Cortex of kidney (tissue), 1 donor: ENCODE results near the gene UBE2Z.
"Not testable (repeated sequence)": the region's sequence is repeated elsewhere in the genome, so short reads cannot be mapped to it uniquely, and the experiment has no call there.

Experiments used
- DNase-seq: peaks from one replicate; lab custom pipeline; 2025; lab: John Stamatoyannopoulos, UW

Gene UBE2Z

DNA sequence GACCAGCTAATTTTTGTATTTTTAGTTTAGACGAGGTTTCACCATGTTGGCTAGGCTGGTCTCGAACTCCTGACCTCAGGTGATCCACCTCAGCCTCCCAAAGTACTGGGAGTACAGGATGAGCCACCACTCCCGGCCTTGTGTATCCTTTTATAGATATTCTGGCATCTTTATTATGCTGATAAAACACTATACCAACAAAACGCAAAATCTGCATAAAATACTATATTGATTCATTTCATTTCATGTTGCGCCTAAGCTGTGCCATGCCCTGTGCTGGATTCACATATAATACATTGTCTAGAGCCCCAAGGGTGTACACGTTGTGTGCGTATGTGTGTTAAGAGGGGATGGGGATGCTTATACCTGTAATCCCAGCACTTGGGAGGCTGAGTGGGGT lies 3.8 kb upstream of the UBE2Z start:
- DNase-seq = no peak

DNA sequence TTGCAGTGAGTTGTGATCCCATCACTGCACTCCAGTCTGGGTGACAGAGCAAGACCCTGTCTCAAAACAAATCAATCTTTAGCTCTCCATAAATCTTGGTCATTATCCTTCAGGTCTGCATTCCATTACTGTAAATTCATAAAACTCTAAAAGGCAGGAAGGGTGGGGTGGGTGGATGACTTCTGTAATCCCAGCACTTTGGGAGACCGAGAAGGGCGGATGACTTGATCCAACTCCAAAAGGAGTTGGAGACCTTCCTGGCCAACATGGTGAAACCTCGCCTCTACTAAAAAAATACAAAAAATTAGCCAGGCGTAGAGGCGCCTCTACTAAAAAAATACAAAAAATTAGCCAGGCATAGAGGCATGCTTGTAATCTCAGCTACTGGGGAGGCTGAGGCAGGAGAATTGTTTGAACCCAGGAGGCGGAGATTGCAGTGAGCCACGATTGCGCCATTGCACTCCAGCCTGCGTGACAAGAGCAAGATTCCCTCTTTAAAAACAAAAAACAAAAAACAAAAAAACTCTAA lies 2.2 kb upstream of the UBE2Z start:
- DNase-seq = no peak

DNA sequence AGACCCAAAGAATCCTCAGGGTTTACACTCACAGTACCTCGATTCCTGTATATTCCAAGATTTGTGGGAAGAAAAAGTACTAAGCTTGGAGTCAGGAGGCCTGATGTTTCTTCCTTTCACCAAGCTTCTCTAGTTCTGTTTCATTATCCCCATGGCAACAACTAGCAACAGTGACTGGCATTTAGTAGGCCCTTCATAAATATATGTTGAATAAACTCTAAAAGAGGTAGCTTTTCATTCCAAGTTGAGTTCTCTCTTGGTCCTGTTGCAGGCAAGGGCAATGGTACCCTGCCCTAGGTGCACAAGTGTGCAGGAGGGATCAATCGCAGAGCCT lies 527 bp upstream of the UBE2Z start:
- no peak for DNase-seq

GRCh38 chr17:48908853-48909394 lies 717 bp downstream of the UBE2Z start:
- no peak for DNase-seq

- DNase-seq = no peak
Measured at GRCh38 chr17:48909783-48910182, 1.6 kb downstream of the UBE2Z start.

- no peak for DNase-seq
Measured at GRCh38 chr17:48910370-48910769, 2.2 kb downstream of the UBE2Z start.

DNA sequence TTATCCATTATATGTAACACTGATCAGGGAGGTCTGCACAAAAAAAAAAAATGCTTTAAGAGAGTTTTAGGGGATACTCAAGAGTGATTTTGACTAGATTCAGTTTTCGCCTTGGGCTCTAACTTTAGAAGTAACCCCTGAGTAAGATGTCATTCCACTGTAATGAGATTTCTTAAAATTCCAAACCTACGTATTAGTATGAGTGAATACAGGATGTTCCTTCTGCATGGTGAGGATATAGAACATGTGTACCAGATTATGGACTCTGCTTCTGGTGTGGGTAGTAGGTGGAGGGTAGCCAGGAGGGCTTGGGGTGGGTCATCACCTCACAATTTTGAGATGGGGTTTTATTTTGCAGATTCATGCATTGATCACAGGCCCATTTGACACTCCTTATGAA lies 4.3 kb downstream of the UBE2Z start:
- no peak for DNase-seq

DNA sequence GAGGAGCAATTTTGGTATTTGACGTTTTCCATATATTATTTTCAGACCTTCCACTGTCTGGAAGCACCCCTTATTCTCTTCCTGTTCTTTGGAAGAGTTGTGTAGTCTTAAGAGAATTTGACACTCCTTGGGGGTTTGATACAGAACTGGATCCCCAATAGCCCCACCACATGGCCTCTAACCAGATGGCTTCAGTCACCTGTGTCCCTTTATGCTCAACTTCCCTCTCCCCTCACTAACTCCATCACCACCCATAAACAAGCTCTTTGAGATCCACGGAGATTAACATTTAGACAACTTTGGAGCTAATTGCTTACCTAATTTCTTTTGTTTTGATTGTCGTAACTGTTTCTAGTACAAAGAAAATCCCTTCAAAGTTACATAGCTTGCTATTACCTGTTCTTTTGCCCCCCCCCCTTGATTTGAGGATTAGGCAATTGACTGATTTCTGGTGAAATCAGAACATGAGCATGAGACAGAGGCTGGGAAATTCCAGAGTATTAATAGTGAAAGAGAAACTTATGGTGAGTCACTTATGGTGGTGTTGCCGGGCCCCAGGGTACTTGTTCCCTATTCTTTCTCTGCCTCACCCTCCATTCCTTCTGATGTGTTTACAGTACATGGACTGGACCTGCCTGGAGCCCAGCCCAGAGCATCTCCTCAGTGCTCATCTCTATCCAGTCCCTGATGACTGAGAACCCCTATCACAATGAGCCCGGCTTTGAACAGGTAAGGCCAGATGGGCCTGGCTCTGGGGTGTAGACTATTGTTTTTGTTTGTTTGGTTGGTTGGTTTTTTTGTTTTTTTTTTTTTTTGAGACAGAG lies 7.5 kb downstream of the UBE2Z start:
- no peak for DNase-seq

DNA sequence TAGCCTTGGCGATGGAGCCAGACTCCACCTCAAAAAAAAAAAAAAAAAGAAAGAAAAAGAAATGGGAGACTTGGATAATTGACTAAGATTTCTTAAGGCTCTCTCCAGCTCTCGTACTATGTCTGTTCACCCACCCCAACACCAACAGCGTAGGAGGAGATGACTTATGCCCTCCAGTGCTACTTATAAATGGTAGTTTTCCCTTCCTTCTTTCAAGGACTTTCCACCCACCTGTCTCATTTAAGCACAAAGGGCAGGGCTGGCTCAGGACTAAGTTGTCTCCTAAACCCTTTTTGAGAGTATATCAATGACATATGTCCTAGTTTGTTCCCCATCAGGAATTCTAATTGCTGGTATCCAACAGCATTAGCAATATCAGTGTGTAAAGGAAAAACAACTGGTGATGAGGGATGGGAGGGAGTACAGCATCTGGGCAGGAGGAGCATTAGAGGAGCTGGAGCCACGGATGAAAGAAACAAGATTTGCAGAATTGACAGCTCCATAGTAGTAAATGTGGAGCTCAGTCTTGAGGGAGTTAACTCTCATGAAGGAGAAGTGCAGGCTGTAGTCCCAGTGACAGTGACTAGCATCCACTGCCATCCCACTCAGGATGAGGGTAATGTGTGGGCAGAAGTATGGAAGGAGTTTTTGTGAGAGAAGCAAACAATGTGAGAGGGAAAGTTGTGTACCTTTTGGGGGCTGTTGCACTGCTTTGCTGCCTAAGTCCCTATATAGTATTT lies 17.2 kb downstream of the UBE2Z start:
- DNase-seq = no peak

DNA sequence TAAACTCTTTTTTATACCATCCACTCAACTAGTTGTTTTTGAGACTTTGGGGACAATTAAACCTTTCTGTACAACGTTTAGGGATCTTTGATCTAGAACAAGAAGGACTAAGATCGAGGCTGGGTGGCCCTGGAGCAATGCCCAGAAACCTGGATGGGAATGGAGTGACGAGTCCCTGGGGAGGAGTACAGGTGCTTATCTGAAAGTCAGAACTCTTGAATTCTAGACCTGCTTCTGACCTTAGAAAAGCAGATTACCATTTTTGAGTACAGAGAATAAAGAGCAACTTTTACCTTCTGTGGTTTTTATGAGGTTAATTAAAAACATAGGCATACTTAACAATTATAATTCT lies 17.8 kb downstream of the UBE2Z start:
- no peak for DNase-seq

DNA sequence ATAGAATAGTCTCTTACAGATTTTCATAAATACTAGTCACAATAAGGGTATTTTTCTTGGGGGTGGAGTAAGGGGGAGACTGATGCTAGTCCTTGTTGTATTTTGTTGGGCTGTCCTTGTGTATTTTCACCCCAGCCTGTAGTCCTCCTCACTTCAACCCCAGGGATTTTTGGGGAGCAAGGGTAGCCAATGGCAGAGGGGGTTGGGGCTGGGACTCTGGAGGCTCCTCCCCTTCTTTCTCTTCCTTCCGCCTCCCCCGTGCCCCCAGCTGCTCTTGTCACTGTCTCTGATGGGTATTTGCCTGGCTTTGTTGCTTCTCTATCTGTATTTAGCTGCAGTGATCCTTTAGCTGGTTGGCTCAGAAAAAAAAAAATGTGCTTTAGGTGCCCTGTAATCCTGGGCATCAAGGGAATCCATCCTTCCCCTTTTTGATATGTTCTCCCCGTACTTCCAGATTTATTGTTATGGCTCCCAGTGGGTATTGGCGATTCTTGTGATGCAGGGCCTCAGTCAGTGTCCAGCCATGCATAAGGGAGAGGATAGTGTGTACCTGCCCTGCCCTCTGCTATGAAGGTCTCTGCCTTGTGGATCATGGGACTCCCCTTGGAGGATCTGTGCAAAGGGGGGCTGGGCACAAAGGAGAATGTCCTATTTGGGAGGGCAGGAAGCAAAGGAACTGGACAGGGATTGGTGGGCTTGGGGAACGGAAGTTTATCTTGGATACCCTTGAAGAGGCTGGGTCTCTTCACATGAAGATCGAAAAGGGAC lies 20.0 kb downstream of the UBE2Z start:
- DNase-seq = no peak

- DNase-seq = no peak
Measured at GRCh38 chr17:48928876-48929811, 20.9 kb downstream of the UBE2Z start.

GRCh38 chr17:48929812-48930165 lies 21.6 kb downstream of the UBE2Z start:
- no peak for DNase-seq

GRCh38 chr17:48930435-48930873 lies 22.2 kb downstream of the UBE2Z start:
- DNase-seq = no peak

GRCh38 chr17:48933035-48933434 lies 24.8 kb downstream of the UBE2Z start:
- no peak for DNase-seq

- DNase-seq = peak; percentile 38
Measured at GRCh38 chr17:48944515-48945260, 36.5 kb downstream of the UBE2Z start, which contains the start of gene SNF8. Gene SNF8, minus strand, starts transcription at chr17:48944842. Its CDS starts 108 bp downstream, at chr17:48944734.

DNA sequence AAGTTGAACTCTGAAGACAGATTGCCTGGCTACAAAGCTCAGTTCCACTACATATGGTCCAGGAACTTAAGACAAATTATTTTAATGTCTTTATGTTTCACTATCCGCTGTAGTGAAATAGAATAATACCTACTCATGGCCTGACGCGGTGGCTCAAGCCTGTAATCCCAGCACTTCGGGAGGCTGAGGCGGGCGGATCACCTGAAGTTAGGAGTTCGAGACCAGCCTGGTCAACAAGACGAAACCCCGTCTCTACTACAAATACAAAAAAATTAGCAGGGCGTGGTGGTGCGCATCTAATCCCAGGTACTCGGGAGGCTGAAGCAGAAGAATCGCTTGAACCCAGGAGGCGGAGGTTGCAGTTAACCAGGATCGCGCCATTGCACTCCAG lies 37.0 kb downstream of the UBE2Z start:
- DNase-seq = not testable (repeated sequence)

GRCh38 chr17:48951572-48951971 lies 43.4 kb downstream of the UBE2Z start:
- no peak for DNase-seq

DNA sequence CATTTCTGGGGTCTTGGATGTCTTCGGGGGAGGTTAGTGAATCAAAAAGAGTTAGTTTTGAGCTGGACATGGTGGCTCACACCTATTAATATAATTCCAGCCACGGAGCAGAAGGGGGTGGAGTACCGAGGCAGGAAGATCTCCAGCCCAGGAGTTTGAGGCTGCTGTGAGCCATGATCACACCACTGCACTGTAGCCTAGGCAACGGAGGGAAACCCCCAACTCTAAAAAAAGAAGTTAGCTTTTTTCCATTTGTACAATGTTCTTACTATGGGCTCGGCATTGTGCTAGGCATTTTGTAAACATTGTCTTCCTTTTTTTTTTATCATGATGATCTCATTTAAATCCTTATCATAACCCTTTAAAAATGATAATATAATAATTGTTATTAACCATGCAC lies 44.7 kb downstream of the UBE2Z start:
- DNase-seq = no peak

GRCh38 chr17:48954300-48954755 lies 46.1 kb downstream of the UBE2Z start:
- DNase-seq = no peak
